Hepatocyte (in vitro differentiated cells): ENCODE measurements around the gene LILRA5. TPM values are rescaled to one million over a fixed set of nuclear protein-coding genes. Genes with fewer than 3 reads are reported as not detected.
"Not testable (repeated sequence)": the region's sequence is repeated elsewhere in the genome, so short reads cannot be mapped to it uniquely, and the experiment has no call there.

Source experiments
- DNase-seq: peaks from one replicate; pipeline ENCODE4 v3.0.0-alpha.2; 2016; ENCODE audit warnings: low spot score
- H2AFZ ChIP-seq: fragments of 200-600 bp; sonication (generic); 2 replicates; pipeline ENCODE4 v1.6.0; 2016; ENCODE audit warnings: antibody characterized with exemption, mild to moderate bottlenecking
- H3K27ac ChIP-seq: fragments of 200-600 bp; sonication (generic); 2 replicates; pipeline ENCODE4 v1.5.1; 2016; ENCODE audit warnings: mild to moderate bottlenecking
- H3K27me3 ChIP-seq: fragments of 200-600 bp; sonication (generic); 2 replicates; pipeline ENCODE4 v1.6.1; 2016
- H3K36me3 ChIP-seq: fragments of 200-600 bp; sonication (generic); replicated peaks from 2 replicates; pipeline ENCODE4 v1.5.1; 2016; ENCODE audit warnings: low read depth; ENCODE audit not compliant: insufficient read depth
- H3K4me1 ChIP-seq: fragments of 200-600 bp; sonication (generic); 2 replicates; pipeline ENCODE4 v1.5.1; 2016; ENCODE audit warnings: mild to moderate bottlenecking, moderate library complexity; ENCODE audit not compliant: insufficient read depth
- H3K4me2 ChIP-seq: fragments of 200-600 bp; sonication (generic); 2 replicates; pipeline ENCODE4 v1.6.0; 2016
- H3K4me3 ChIP-seq: fragments of 200-600 bp; sonication (generic); 2 replicates; pipeline ENCODE4 v1.5.1; 2016; ENCODE audit warnings: mild to moderate bottlenecking
- H3K79me2 ChIP-seq: fragments of 200-600 bp; sonication (generic); 2 replicates; pipeline ENCODE4 v1.6.0; 2017; ENCODE audit warnings: mild to moderate bottlenecking
- H3K9me2 ChIP-seq: fragments of 200-600 bp; sonication (generic); replicated peaks from 2 replicates; pipeline ENCODE4 v1.6.0; 2017; ENCODE audit warnings: mild to moderate bottlenecking; ENCODE audit not compliant: insufficient read depth
- H3K9me3 ChIP-seq: fragments of 200-600 bp; sonication (generic); 2 replicates; pipeline ENCODE4 v1.5.1; 2016; ENCODE audit warnings: low read depth, mild to moderate bottlenecking
- H4K20me1 ChIP-seq: fragments of 200-600 bp; sonication (generic); 2 replicates; pipeline ENCODE4 v1.6.0; 2016; ENCODE audit warnings: mild to moderate bottlenecking; ENCODE audit not compliant: insufficient read depth, poor library complexity, severe bottlenecking
- EZH2 ChIP-seq: fragments of 200-600 bp; sonication (generic); IDR thresholded peaks from 2 replicates; pipeline ENCODE4 v1.6.1; 2016; ENCODE audit warnings: antibody characterized with exemption, mild to moderate bottlenecking, borderline replicate concordance
- EZH2phosphoT487 ChIP-seq: fragments of 200-600 bp; sonication (generic); IDR thresholded peaks from one replicate; pipeline ENCODE4 v1.6.1; 2018; ENCODE audit warnings: antibody characterized with exemption, mild to moderate bottlenecking, low read depth, moderate library complexity; ENCODE audit not compliant: unreplicated experiment, severe bottlenecking
- WGBS: methylation state at CpG from one replicate; pipeline ENCODE4 v1.1.6; 2016; ENCODE audit warnings: low lambda C conversion rate; ENCODE audit errors: missing lambda C conversion rate; 5-methylcytosine and 5-hydroxymethylcytosine counted together
- polyA plus RNA-seq: library from polyadenylated mRNA; unstranded; fragments of >200 nt; fragmentation: Nextera tagmentation; extraction: Ambion mirVana; gene quantifications from 2 replicates; pipeline ENCODE4 v1.2.1, GENCODE V29; 2016
- total RNA-seq: library from RNA; depleted of rRNA; stranded (reverse); fragments of >200 nt; gene quantifications from 2 replicates; pipeline ENCODE4 v1.2.3, GENCODE V29; 2014
- TF ChIP-seq, protein P1 (sequence below): fragments of 200-600 bp; sonication (generic); IDR thresholded peaks from 2 replicates; pipeline ENCODE4 v1.5.1; 2016; ENCODE audit warnings: antibody characterized with exemption, mild to moderate bottlenecking; ENCODE audit not compliant: poor library complexity

Gene LILRA5
- total and polyA plus RNA-seq, 2 experiments from 2014 or later = not detected

- H3K27ac ChIP-seq = no peak overlapping the region
- WGBS = 58% methylated on average over 4 of the region's 4 CpGs
- H4K20me1 ChIP-seq = no peaks in the 10 kb centered on the region
Observed at GRCh38 chr19:54298357-54299125, 14.4 kb downstream of the LILRA5 start.

DNA sequence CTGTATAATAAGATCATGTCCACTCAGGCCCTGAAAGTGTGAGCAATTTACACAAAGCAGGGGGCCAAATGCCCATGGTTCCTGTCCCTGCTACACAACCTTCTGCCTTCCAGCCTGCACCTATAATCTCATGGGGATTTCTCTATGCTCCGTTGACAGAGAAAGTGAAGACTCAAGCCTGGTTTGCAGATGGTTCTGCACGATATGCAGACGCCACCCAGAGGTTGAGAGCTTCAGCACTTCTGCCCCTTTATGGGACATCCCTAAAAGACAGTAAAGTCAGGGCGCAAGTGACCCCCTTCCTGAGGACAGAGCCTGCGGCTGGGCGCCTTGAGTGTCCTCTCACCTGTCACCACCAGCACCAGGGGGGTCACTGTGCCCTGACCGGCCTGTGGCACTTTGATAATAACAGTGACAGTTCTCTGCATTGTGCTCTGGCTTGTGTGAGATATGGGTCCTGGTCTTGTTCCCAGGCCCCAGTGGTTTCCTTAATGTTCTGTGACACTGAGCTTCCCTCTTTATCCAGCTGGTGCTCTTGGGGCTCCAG is 15.1 kb downstream of the LILRA5 start:
- TF ChIP-seq EZH2phosphoT487 (no peak), EZH2 (no peak)
- TF ChIP-seq, protein P1, sequence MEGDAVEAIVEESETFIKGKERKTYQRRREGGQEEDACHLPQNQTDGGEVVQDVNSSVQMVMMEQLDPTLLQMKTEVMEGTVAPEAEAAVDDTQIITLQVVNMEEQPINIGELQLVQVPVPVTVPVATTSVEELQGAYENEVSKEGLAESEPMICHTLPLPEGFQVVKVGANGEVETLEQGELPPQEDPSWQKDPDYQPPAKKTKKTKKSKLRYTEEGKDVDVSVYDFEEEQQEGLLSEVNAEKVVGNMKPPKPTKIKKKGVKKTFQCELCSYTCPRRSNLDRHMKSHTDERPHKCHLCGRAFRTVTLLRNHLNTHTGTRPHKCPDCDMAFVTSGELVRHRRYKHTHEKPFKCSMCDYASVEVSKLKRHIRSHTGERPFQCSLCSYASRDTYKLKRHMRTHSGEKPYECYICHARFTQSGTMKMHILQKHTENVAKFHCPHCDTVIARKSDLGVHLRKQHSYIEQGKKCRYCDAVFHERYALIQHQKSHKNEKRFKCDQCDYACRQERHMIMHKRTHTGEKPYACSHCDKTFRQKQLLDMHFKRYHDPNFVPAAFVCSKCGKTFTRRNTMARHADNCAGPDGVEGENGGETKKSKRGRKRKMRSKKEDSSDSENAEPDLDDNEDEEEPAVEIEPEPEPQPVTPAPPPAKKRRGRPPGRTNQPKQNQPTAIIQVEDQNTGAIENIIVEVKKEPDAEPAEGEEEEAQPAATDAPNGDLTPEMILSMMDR = no peak
- no peak overlapping the region for H2AFZ ChIP-seq
- H3K27me3 ChIP-seq = peaks cover 7% of the 10 kb centered on the region
- no peaks in the 10 kb centered on the region for H3K9me3 ChIP-seq
- H3K36me3 ChIP-seq = no peaks in the 10 kb centered on the region
- H3K4me1 ChIP-seq = no peaks in the 10 kb centered on the region
- H3K4me3 ChIP-seq = no peak overlapping the region
- WGBS = 42% methylated on average over 7 of the region's 7 CpGs
- H3K4me2 ChIP-seq = no peak overlapping the region
- no peak overlapping the region for H3K27ac ChIP-seq
- H3K79me2 ChIP-seq = no peaks in the 10 kb centered on the region
- no peak for DNase-seq
- no peaks in the 10 kb centered on the region for H3K9me2 ChIP-seq
- no peaks in the 10 kb centered on the region for H4K20me1 ChIP-seq

More at GRCh38 chr19:54298357-54299125, 14.4 kb downstream of the LILRA5 start:
- TF ChIP-seq EZH2 = no peak
- no peak for TF ChIP-seq EZH2phosphoT487
- TF ChIP-seq, protein P1 = no peak
- Histone ChIP-seq H3K4me2 (no peak overlapping the region), H3K9me3 (no peaks in the 10 kb centered on the region), H2AFZ (no peak overlapping the region), H3K4me1 (no peaks in the 10 kb centered on the region), H3K9me2 (no peaks in the 10 kb centered on the region), H3K4me3 (no peak overlapping the region), H3K27me3 (peaks cover 7% of the 10 kb centered on the region), H3K36me3 (no peaks in the 10 kb centered on the region), H3K79me2 (no peaks in the 10 kb centered on the region)
- no peak for DNase-seq

GRCh38 chr19:54294539-54294938 is 18.4 kb downstream of the LILRA5 start:
- no peaks in the 10 kb centered on the region for H3K27me3 ChIP-seq

GRCh38 chr19:54289160-54289559 is 23.8 kb downstream of the LILRA5 start:
- not testable (repeated sequence) for H2AFZ ChIP-seq, H3K9me3 ChIP-seq, H3K4me3 ChIP-seq, H3K27ac ChIP-seq, H3K27me3 ChIP-seq, H3K4me2 ChIP-seq, H3K36me3 ChIP-seq, DNase-seq, H3K79me2 ChIP-seq, H3K4me1 ChIP-seq, H4K20me1 ChIP-seq, H3K9me2 ChIP-seq
- 51% methylated on average over 8 of the region's 8 CpGs for WGBS

More at GRCh38 chr19:54294539-54294938, 18.4 kb downstream of the LILRA5 start:
- DNase-seq = no peak
- TF ChIP-seq, protein P1 = no peak
- TF ChIP-seq EZH2phosphoT487 = no peak
- no peak for TF ChIP-seq EZH2
- Histone ChIP-seq H3K79me2 (no peaks in the 10 kb centered on the region), H4K20me1 (no peaks in the 10 kb centered on the region), H3K27ac (no peak overlapping the region), H3K36me3 (no peaks in the 10 kb centered on the region), H2AFZ (no peak overlapping the region), H3K4me2 (no peak overlapping the region), H3K9me2 (no peaks in the 10 kb centered on the region), H3K4me3 (no peak overlapping the region), H3K4me1 (no peaks in the 10 kb centered on the region), H3K9me3 (no peaks in the 10 kb centered on the region)
- WGBS = 81% methylated on average over 6 of the region's 6 CpGs
